ENCODE measurements around the gene GOLM1.

Gene GOLM1

DNA sequence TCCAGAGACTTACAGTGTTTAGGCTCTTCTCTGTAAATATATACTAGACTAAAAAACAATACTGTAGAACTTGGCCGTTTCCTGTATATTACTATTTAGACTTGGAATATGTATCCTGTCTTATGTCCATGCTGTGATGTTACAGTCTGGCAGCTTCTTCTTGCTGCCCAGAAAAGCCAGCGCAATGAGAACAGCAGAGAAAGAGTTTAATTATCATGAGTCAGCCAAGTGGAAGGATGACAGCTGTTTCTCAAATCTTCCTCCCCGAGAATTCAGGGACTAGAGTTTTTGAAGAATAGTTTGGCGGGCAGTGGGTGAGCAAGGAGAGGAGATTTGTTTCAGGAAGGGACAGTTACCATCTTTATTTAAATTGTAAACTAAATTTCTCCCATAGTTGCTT, 120.9 kb downstream of the GOLM1 start:
- Histone ChIP-seq H3K4me1 (ENCODE audit: control insufficient read depth, insufficient read depth, low read length, poor library complexity, severe bottlenecking) (no peaks in the 10 kb centered on the region), H3K27ac (ENCODE audit: low read depth, low read length, severe bottlenecking) (no peak overlapping the region), H3K4me3 (ENCODE audit: extremely low read depth, insufficient read depth, low read length, poor library complexity, severe bottlenecking) (no peak overlapping the region), H3K9me3 (ENCODE audit: control insufficient read depth, low read length) (no peaks in the 10 kb centered on the region), H3K36me3 (ENCODE audit: control insufficient read depth, insufficient read depth, low read length) (peaks cover 59% of the 10 kb centered on the region)
- 94 to 100% methylated on average over 2 of the region's 4 CpGs for WGBS, 2 experiments (ENCODE audit: insufficient coverage in 2 of 2)

Measured in mesodermal cell (in vitro differentiated cells).